Cardiac fibroblast (primary cell): ENCODE results near the gene MYLK4.

Source experiments
- DNase-seq, 2 donors: peaks; one replicate each; pipeline versions ENCODE4 v3.0.0 to v3.0.0-alpha.2; 2010; ENCODE audit warnings: low read depth in 2 of 2
- H3K4me3 ChIP-seq, 2 donors: replicated peaks in 1 of 2; 1 replicate in 1 of 2; 2 replicates in 1 of 2; pipeline ENCODE4 v1.5.1; 2011; ENCODE audit warnings: low read depth in 2 of 2, low read length in 2 of 2, mild to moderate bottlenecking in 2 of 2, moderate library complexity in 1 of 2
- CTCF ChIP-seq: IDR thresholded peaks from one replicate; pipeline ENCODE4 v1.5.1; 2011; ENCODE audit warnings: low read depth, mild to moderate bottlenecking, low read length, inconsistent platforms

Gene MYLK4

DNA sequence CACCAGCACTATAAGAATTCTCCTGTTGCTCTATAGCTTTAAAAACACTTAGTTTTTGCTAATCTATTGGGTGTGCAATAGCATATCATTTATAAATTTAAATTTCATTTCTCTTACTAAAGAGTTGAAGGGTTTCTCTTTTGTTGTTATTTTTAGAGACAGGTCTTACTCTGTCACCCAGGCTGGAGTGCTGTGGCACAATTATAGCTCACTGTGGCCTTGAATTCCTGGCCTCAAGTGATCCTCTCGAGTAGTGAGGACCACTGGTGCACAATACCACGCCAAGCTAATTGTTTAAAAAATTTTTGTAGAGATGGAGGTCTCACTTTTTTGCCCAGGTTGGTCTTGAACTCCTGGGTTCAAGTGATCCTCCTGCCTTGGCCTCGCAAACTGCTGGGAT lies 8.3 kb upstream of the MYLK4 start:
- no peak for DNase-seq
- TF ChIP-seq CTCF: no peak
- no peak overlapping the region for H3K4me3 ChIP-seq

DNA sequence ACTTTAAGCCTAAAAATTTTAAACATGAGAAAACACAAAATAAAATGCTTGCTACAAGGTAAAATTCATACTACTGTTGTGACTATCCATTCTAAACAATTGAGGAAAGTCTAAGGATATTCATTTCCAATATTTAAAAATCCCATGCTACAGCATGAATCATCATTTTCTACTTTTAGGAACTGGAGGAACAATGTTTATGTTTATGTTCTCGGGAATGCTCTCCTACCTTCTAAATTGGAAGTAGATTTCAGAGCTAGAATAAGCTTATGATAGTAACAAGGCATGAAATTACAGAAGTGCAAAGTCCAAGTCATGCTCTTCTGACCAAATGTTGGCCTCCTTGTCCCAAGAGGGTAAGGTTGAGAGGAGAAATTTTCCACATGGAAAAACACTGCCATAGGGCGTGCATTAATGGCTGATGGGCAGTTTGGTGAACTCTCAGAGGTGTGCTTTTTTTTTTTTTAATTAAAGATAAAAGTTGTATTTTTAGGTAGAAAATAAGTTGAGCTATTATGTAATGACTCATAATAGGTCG lies 6.0 kb upstream of the MYLK4 start:
- no peak overlapping the region for H3K4me3 ChIP-seq
- DNase-seq: no peak
- TF ChIP-seq CTCF: no peak

- TF ChIP-seq CTCF: no peak
- no peak for DNase-seq
- H3K4me3 ChIP-seq: no peak overlapping the region
Measured at GRCh38 chr6:2756241-2756640, 5.5 kb upstream of the MYLK4 start.

- no peak for DNase-seq
- no peak for TF ChIP-seq CTCF
- no peak overlapping the region for H3K4me3 ChIP-seq
Measured at GRCh38 chr6:2755456-2755855, 4.7 kb upstream of the MYLK4 start.

DNA sequence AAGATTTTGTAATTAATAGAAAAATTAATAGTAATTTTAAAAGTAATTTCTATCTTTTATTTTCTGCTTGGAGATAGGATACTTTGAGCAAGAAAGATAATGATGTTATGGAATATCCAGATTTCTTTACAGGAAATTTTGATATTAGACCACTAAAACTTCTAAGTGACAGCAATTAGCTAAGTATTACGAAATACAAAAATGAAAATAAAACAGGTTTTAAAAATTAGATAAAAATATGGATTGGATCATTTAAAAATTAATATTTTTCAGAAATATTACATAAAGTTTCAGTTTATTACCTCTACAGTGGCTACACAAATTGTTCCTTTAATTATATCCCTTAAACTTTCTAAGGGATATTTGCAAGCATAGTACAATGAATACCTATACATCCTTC lies 4.2 kb upstream of the MYLK4 start:
- TF ChIP-seq CTCF: no peak
- H3K4me3 ChIP-seq: no peak overlapping the region
- no peak for DNase-seq

DNA sequence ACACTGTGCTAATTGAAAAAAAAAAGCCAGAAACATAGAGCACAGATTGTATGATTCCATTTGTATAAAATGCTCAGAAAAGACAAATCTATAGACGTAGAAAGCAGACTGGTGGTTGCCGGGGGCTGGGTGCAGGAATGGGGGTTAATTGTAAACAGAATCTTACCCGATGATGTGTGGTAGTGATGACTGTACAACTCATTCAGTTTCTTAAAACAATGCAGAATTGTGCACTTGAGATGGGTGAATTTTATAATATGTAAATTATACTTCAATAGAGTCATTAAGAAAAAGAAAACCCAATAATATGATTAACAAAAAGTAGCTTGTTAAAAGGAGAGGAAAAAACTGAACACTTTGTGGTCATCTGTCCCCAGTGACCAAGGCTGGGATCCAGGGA lies 3.7 kb upstream of the MYLK4 start:
- no peak overlapping the region for H3K4me3 ChIP-seq
- no peak for DNase-seq
- TF ChIP-seq CTCF: no peak

DNA sequence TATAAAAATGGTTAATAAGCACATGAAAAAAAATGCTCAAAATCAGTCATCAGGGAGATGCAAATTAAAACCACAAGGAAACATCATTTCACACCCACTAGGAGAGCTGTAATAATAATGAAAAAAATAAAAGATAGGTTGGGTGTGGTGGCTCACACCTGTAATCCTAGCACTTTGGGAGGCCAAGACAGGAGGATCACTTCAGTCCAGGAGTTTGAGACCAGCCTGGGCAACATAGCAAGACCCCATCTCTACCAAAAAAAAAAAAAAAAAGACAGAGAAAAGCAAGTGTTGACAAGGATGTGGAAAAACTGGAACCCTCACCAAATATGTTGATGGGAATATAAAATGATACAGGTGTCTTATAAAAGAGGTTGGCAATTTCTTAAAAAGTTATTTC lies 3.0 kb upstream of the MYLK4 start:
- H3K4me3 ChIP-seq: no peak overlapping the region
- DNase-seq: no peak
- no peak for TF ChIP-seq CTCF
